HEK293 (cell line): ENCODE results near the gene RAD23B.

Source experiments
- KLF1 ChIP-seq: fragments of 450-650 bp; formaldehyde crosslinking; IDR thresholded peaks from 2 replicates; pipeline ENCODE4 v1.5.1; 2016; ENCODE audit warnings: missing biosample characterization, missing genetic modification characterization
- TF ChIP-seq, protein P1 (sequence below): fragments of 450-650 bp; formaldehyde crosslinking; IDR thresholded peaks from 2 replicates; pipeline ENCODE4 v1.5.1; 2016; ENCODE audit warnings: missing biosample characterization, missing genetic modification characterization
- TF ChIP-seq, protein P2 (sequence below): fragments of 450-650 bp; formaldehyde crosslinking; IDR thresholded peaks from 2 replicates; pipeline ENCODE4 v1.5.1; 2016; ENCODE audit warnings: missing biosample characterization, missing genetic modification characterization

DNA sequence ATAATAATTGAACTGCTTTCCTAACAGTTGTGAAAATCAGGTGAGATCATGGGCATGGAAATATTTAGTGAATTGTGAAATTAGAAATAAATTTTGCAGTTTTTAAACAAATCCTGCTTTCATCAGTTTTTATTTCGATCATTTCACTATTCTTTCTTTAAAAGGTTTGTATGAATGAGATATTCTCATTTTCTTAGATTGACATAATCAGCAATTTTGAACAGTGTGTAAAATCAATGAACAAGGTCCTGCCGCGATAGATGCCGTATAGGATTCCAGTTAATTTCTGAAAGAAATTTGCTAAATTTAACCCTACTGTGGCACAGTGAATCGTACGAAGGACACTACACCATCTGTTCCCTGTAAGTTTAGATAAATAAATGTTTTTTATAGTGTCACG lies 7.5 kb downstream of the RAD23B start:
- TF ChIP-seq, protein P1, sequence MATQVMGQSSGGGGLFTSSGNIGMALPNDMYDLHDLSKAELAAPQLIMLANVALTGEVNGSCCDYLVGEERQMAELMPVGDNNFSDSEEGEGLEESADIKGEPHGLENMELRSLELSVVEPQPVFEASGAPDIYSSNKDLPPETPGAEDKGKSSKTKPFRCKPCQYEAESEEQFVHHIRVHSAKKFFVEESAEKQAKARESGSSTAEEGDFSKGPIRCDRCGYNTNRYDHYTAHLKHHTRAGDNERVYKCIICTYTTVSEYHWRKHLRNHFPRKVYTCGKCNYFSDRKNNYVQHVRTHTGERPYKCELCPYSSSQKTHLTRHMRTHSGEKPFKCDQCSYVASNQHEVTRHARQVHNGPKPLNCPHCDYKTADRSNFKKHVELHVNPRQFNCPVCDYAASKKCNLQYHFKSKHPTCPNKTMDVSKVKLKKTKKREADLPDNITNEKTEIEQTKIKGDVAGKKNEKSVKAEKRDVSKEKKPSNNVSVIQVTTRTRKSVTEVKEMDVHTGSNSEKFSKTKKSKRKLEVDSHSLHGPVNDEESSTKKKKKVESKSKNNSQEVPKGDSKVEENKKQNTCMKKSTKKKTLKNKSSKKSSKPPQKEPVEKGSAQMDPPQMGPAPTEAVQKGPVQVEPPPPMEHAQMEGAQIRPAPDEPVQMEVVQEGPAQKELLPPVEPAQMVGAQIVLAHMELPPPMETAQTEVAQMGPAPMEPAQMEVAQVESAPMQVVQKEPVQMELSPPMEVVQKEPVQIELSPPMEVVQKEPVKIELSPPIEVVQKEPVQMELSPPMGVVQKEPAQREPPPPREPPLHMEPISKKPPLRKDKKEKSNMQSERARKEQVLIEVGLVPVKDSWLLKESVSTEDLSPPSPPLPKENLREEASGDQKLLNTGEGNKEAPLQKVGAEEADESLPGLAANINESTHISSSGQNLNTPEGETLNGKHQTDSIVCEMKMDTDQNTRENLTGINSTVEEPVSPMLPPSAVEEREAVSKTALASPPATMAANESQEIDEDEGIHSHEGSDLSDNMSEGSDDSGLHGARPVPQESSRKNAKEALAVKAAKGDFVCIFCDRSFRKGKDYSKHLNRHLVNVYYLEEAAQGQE (tag by site-specific recombination) = no peak
- no peak for TF ChIP-seq KLF1 (tag by site-specific recombination)
- TF ChIP-seq, protein P2, sequence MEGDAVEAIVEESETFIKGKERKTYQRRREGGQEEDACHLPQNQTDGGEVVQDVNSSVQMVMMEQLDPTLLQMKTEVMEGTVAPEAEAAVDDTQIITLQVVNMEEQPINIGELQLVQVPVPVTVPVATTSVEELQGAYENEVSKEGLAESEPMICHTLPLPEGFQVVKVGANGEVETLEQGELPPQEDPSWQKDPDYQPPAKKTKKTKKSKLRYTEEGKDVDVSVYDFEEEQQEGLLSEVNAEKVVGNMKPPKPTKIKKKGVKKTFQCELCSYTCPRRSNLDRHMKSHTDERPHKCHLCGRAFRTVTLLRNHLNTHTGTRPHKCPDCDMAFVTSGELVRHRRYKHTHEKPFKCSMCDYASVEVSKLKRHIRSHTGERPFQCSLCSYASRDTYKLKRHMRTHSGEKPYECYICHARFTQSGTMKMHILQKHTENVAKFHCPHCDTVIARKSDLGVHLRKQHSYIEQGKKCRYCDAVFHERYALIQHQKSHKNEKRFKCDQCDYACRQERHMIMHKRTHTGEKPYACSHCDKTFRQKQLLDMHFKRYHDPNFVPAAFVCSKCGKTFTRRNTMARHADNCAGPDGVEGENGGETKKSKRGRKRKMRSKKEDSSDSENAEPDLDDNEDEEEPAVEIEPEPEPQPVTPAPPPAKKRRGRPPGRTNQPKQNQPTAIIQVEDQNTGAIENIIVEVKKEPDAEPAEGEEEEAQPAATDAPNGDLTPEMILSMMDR (tag by site-specific recombination) = no peak
